Daoy (cell line): ENCODE results near the gene SHOC2. TPM values are rescaled to one million over a fixed set of nuclear protein-coding genes. Genes with fewer than 3 reads are reported as not detected.

Experiments used
- DNase-seq: peaks from one replicate; pipeline ENCODE4 v3.0.0-alpha.2; 2015; ENCODE audit warnings: low read depth
- total RNA-seq: library from RNA; depleted of rRNA; stranded (reverse); fragments of >200 nt; shearing (Covaris generic); gene quantifications from 2 replicates; pipeline ENCODE4 v1.2.3, GENCODE V29; 2014

Gene SHOC2
- total RNA-seq, 1 experiment from 2014 or later = 11.7 TPM

- DNase-seq = no peak
Observed at GRCh38 chr10:110983466-110983865, 64.1 kb downstream of the SHOC2 start.

- DNase-seq = no peak
Observed at GRCh38 chr10:110985497-110986275, 66.3 kb downstream of the SHOC2 start.

GRCh38 chr10:110989016-110989415, 69.6 kb downstream of the SHOC2 start:
- DNase-seq = no peak

- DNase-seq = no peak
Observed at GRCh38 chr10:110992006-110992800, 72.8 kb downstream of the SHOC2 start.

GRCh38 chr10:110993024-110993693, 73.8 kb downstream of the SHOC2 start:
- peak; percentile 34 for DNase-seq

GRCh38 chr10:110994406-110995086, 75.1 kb downstream of the SHOC2 start:
- no peak for DNase-seq

- no peak for DNase-seq
Observed at GRCh38 chr10:110995301-110995700, 75.9 kb downstream of the SHOC2 start.

- DNase-seq = no peak
Observed at GRCh38 chr10:110996256-110996655, 76.9 kb downstream of the SHOC2 start.

- DNase-seq = no peak
Observed at GRCh38 chr10:111004016-111004415, 84.6 kb downstream of the SHOC2 start.

- DNase-seq = no peak
Observed at GRCh38 chr10:111007486-111007885, 88.1 kb downstream of the SHOC2 start.

GRCh38 chr10:111015181-111015580, 95.8 kb downstream of the SHOC2 start:
- no peak for DNase-seq

GRCh38 chr10:111017098-111017497, 97.7 kb downstream of the SHOC2 start:
- no peak for DNase-seq

- no peak for DNase-seq
Observed at GRCh38 chr10:111018021-111018420, 98.6 kb downstream of the SHOC2 start.

GRCh38 chr10:111023060-111023459, 103.7 kb downstream of the SHOC2 start:
- no peak for DNase-seq

- DNase-seq = no peak
Observed at GRCh38 chr10:111030042-111030750, 110.8 kb downstream of the SHOC2 start.

- no peak for DNase-seq
Observed at GRCh38 chr10:111034598-111035310, 115.3 kb downstream of the SHOC2 start.

GRCh38 chr10:111035542-111035941, 116.1 kb downstream of the SHOC2 start:
- no peak for DNase-seq

GRCh38 chr10:111037858-111038257, 118.5 kb downstream of the SHOC2 start:
- DNase-seq = no peak

GRCh38 chr10:111039522-111039921, 120.1 kb downstream of the SHOC2 start:
- no peak for DNase-seq

- DNase-seq = no peak
Observed at GRCh38 chr10:111057006-111057405, 137.6 kb downstream of the SHOC2 start.
